OCI-LY7 (cell line): ENCODE results near the gene SLC6A17.

Experiments
- EZH2phosphoT487 ChIP-seq: fragments of 200-600 bp; sonication (generic); IDR thresholded peaks from 2 replicates; pipeline ENCODE4 v1.6.1; 2018; ENCODE audit warnings: low read depth, borderline replicate concordance, mild to moderate bottlenecking, mixed run types, antibody characterized with exemption, low read length, moderate library complexity, mixed read lengths
- TF ChIP-seq, protein P1 (sequence below): fragments of 200-600 bp; sonication (generic); conservative IDR thresholded peaks from 2 replicates; pipeline ENCODE4 v1.5.1; 2014; ENCODE audit warnings: mild to moderate bottlenecking, antibody characterized with exemption, low read length, moderate library complexity, mixed read lengths

DNA sequence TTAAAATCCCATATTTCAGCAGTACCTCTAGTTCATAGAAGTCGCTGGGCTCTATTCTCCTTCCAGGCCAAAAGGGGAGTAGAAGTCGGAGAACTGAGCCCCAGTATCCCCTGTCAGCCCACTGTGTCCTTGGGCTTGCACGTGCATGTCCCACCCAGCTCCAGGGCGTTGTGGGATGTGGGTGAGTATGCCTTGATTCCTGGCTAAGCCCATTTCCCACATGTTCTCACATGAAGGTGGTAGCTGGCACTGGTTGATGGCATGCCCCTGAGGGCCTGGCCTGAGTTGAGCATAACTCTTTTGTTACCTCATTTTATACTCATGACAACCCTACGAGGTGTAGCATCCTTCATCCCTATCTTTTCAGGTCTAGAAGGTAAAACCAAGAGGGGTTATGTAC is 8.0 kb downstream of the SLC6A17 start:
- TF ChIP-seq, protein P1, sequence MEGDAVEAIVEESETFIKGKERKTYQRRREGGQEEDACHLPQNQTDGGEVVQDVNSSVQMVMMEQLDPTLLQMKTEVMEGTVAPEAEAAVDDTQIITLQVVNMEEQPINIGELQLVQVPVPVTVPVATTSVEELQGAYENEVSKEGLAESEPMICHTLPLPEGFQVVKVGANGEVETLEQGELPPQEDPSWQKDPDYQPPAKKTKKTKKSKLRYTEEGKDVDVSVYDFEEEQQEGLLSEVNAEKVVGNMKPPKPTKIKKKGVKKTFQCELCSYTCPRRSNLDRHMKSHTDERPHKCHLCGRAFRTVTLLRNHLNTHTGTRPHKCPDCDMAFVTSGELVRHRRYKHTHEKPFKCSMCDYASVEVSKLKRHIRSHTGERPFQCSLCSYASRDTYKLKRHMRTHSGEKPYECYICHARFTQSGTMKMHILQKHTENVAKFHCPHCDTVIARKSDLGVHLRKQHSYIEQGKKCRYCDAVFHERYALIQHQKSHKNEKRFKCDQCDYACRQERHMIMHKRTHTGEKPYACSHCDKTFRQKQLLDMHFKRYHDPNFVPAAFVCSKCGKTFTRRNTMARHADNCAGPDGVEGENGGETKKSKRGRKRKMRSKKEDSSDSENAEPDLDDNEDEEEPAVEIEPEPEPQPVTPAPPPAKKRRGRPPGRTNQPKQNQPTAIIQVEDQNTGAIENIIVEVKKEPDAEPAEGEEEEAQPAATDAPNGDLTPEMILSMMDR = no peak
- TF ChIP-seq EZH2phosphoT487 = no peak
